Endothelial cell of umbilical vein (primary cell): ENCODE data around the gene KRTAP2-1. TPM values are rescaled to one million over a fixed set of nuclear protein-coding genes. Genes with fewer than 3 reads are reported as not detected.
"Not testable (repeated sequence)": the region's sequence is repeated elsewhere in the genome, so short reads cannot be mapped to it uniquely, and the experiment has no call there.

Experiments used
- BruUV-seq: library from RNA; stranded (reverse); fragments of 400-500 nt; replicated peaks from 2 replicates; lab custom pipeline; 2021; lab: Mats Ljungman, UMichigan
- CTCF ChIA-PET: fragments of 300-600, 350-600 bp; sonication (Branson Sonifier 250); formaldehyde crosslinking; loops from one replicate; lab custom pipeline; 2021; ENCODE audit warnings: antibody characterized with exemption, inconsistent platforms; lab: Charles Lee
- POLR2A ChIA-PET: fragments of 300-600, 350-600 bp; sonication (Branson Sonifier 250); formaldehyde crosslinking; loops from one replicate; lab custom pipeline; 2021; ENCODE audit warnings: antibody characterized with exemption, inconsistent platforms; lab: Charles Lee
- DNase-seq: peaks from one replicate; pipeline ENCODE4 v3.0.0-alpha.2; 2011; ENCODE audit warnings: low read depth, low spot score
- FAIRE-seq: peaks from 2 replicates; lab custom pipeline; 2011; peaks lifted over from hg19 to GRCh38; lab: Jason Lieb, UNC
- H2AFZ ChIP-seq: 2 replicates; pipeline ENCODE4 v1.6.0; 2012; ENCODE audit warnings: low read depth, low read length, control low read depth, inconsistent platforms
- H3K27ac ChIP-seq: 2 replicates; pipeline ENCODE4 v1.5.1; 2011; ENCODE audit warnings: low read depth, mild to moderate bottlenecking, control low read depth, low read length, moderate library complexity; ENCODE audit not compliant: insufficient read depth
- H3K27me3 ChIP-seq, 2 experiments: 2 replicates each; pipeline versions ENCODE4 v1.6.0 to v1.6.1; 2011; ENCODE audit warnings: low read length in 2 of 2, mixed read lengths in 1 of 2; ENCODE audit not compliant: control insufficient read depth in 2 of 2, insufficient read depth in 2 of 2
- H3K36me3 ChIP-seq, 2 experiments: 2 replicates in 1 of 2; 3 replicates in 1 of 2; pipeline ENCODE4 v1.5.1; 2011; ENCODE audit warnings: low read length in 2 of 2, mild to moderate bottlenecking in 1 of 2, moderate library complexity in 1 of 2; ENCODE audit not compliant: control insufficient read depth in 2 of 2, insufficient read depth in 2 of 2; ENCODE audit errors: extremely low read depth in 1 of 2
- H3K4me1 ChIP-seq: 3 replicates; pipeline ENCODE4 v1.5.1; 2011; ENCODE audit warnings: mild to moderate bottlenecking, low read length; ENCODE audit not compliant: control insufficient read depth, insufficient read depth; ENCODE audit errors: extremely low read depth
- H3K4me2 ChIP-seq: 2 replicates; pipeline ENCODE4 v1.6.1; 2011; ENCODE audit warnings: low read length, control low read depth, mixed read lengths; ENCODE audit not compliant: insufficient read depth
- H3K4me3 ChIP-seq, 3 experiments: fragments of 200-600 bp in 1 of 3; sonication (generic), shearing (Covaris generic) in 1 of 3; replicated peaks in 1 of 3; 2 replicates each; pipeline ENCODE4 v1.5.1; 2011 to 2016; ENCODE audit warnings: control low read depth in 3 of 3, low read length in 3 of 3, mild to moderate bottlenecking in 2 of 3, inconsistent platforms in 1 of 3, low read depth in 1 of 3, moderate library complexity in 1 of 3; ENCODE audit not compliant: insufficient read depth in 1 of 3
- H3K79me2 ChIP-seq: 2 replicates; pipeline ENCODE4 v1.6.0; 2012; ENCODE audit warnings: low read length, inconsistent platforms; ENCODE audit not compliant: control insufficient read depth, insufficient read depth
- H3K9ac ChIP-seq: replicated peaks from 2 replicates; pipeline ENCODE3; 2011; ENCODE audit warnings: low read length, control low read depth; ENCODE audit not compliant: insufficient read depth; ENCODE audit errors: extremely low read depth
- H3K9me1 ChIP-seq: replicated peaks from 3 replicates; pipeline ENCODE4 v1.6.0; 2011; ENCODE audit warnings: mild to moderate bottlenecking, low read length; ENCODE audit not compliant: control insufficient read depth, insufficient read depth; ENCODE audit errors: extremely low read depth
- H3K9me3 ChIP-seq: replicated peaks from 2 replicates; pipeline ENCODE4 v1.5.1; 2012; ENCODE audit warnings: low read length, inconsistent platforms; ENCODE audit not compliant: control insufficient read depth, insufficient read depth
- H4K20me1 ChIP-seq: replicated peaks from 2 replicates; pipeline ENCODE3; 2011; ENCODE audit warnings: mild to moderate bottlenecking, low read length; ENCODE audit not compliant: control insufficient read depth, insufficient read depth; ENCODE audit errors: extremely low read depth
- EZH2 ChIP-seq: IDR thresholded peaks from 2 replicates; pipeline ENCODE4 v1.6.1; 2012; ENCODE audit warnings: borderline replicate concordance, low read depth, mild to moderate bottlenecking, moderate library complexity, low read length, inconsistent platforms; ENCODE audit not compliant: severe bottlenecking
- FOS ChIP-seq: IDR thresholded peaks from 2 replicates; pipeline ENCODE4 v1.6.1; 2011; ENCODE audit warnings: mild to moderate bottlenecking, low read length, moderate library complexity, borderline replicate concordance; ENCODE audit not compliant: insufficient read depth
- JUN ChIP-seq: IDR thresholded peaks from 2 replicates; pipeline ENCODE4 v1.6.1; 2011; ENCODE audit warnings: borderline replicate concordance, low read depth; ENCODE audit not compliant: insufficient read length, insufficient read depth
- MAX ChIP-seq: IDR thresholded peaks from 2 replicates; pipeline ENCODE4 v1.6.1; 2011; ENCODE audit not compliant: insufficient read depth, insufficient read length
- MYC ChIP-seq: IDR thresholded peaks from one replicate; pipeline ENCODE4 v1.6.1; 2011; ENCODE audit warnings: mild to moderate bottlenecking, low read depth, low read length
- POLR2AphosphoS5 ChIP-seq: IDR thresholded peaks from 2 replicates; pipeline ENCODE4 v1.6.1; 2012; ENCODE audit warnings: low read depth, mild to moderate bottlenecking, control low read depth, low read length, moderate library complexity; ENCODE audit not compliant: insufficient read depth
- dilution Hi-C: fragments of 300-500 bp; cut with MboI; formaldehyde crosslinking; loops from one replicate; pipeline ENCODE4 v1.15.0; 2019; ENCODE audit warnings: low sequenced_read_pairs; ENCODE audit not compliant: extremely low pct_ligation_motif_present
- intact Hi-C: fragments of 100-400 bp; cut with micrococcal nuclease; formaldehyde crosslinking; loops from one replicate; pipeline ENCODE4 v1.10.0; 2022
- polyA plus RNA-seq, 4 experiments: library from polyadenylated mRNA; depleted of rRNA in 3 of 4; stranded (reverse) in 3 of 4; unstranded in 1 of 4; fragments of >200 nt; gene quantifications; 2 replicates each; pipeline versions ENCODE4 v1.2.1 to v1.2.3, GENCODE V29; 2011 to 2012; ENCODE audit warnings: missing spikeins in 1 of 4
- total RNA-seq: library from RNA; stranded (reverse); gene quantifications from 2 replicates; pipeline ENCODE4 v1.2.3, GENCODE V29; 2021

Gene KRTAP2-1
- total and polyA plus RNA-seq, 2 donors (not counting 3 experiments of a cell fraction or from before 2014, with no cell fraction given), result not detected

- no TSS peak for BruUV-seq
- Histone ChIP-seq H3K9ac (no peak within 1 kb of the TSS), H3K4me3 (no peak within 1 kb of the TSS), H3K36me3 (no peaks in the 10 kb centered on the region), H3K9me1 (no peaks in the 10 kb centered on the region), H4K20me1 (no peaks in the 10 kb centered on the region), H2AFZ (no peak within 1 kb of the TSS), H3K9me3 (no peaks in the 10 kb centered on the region), H3K4me1 (no peaks in the 10 kb centered on the region), H3K79me2 (no peaks in the 10 kb centered on the region), H3K27ac (no peak within 1 kb of the TSS), H3K27me3 (peaks cover 6 to 12% of the 10 kb centered on the region in 2 experiments), H3K4me2 (no peak within 1 kb of the TSS)
- FAIRE-seq (no peak), DNase-seq (no peak)
- TF ChIP-seq JUN, result no peak
- TF ChIP-seq POLR2AphosphoS5, result no peak
- no peak for TF ChIP-seq MYC
- no peak for TF ChIP-seq EZH2
- no peak for TF ChIP-seq MAX
- no peak for TF ChIP-seq FOS
- CTCF ChIA-PET, result interaction anchor here (1.1 kb wide), 1 partner anchor 48 kb away, joined by 3 read pairs; no protein-coding TSS in a partner anchor
- intact Hi-C loops, result no loop called here
- POLR2A ChIA-PET, result no interaction called here
- dilution Hi-C loops, result no loop called here
Observed at GRCh38 chr17:41060052-41060604, 13.0 kb upstream of the KRTAP2-1 start, which contains the start of gene KRTAP2-3. Gene KRTAP2-3, minus strand, starts transcription at chr17:41060114. Its CDS starts 64 bp downstream, at chr17:41060050.

GRCh38 chr17:41059276-41060051, 12.3 kb upstream of the KRTAP2-1 start:
- H3K4me1 ChIP-seq, H3K4me3 ChIP-seq, intact Hi-C loops, H3K4me2 ChIP-seq, H3K36me3 ChIP-seq, H3K9me3 ChIP-seq, H3K9ac ChIP-seq, H3K79me2 ChIP-seq, BruUV-seq, H4K20me1 ChIP-seq, FAIRE-seq, H3K9me1 ChIP-seq, H2AFZ ChIP-seq, dilution Hi-C loops, H3K27ac ChIP-seq, DNase-seq, POLR2A ChIA-PET: not testable (repeated sequence)
- CTCF ChIA-PET, result interaction anchor here (1.1 kb wide), 1 partner anchor 49 kb away, joined by 3 read pairs; no protein-coding TSS in a partner anchor
- peaks cover 6 to 12% of the 10 kb centered on the region in 2 experiments for H3K27me3 ChIP-seq
